Measurements from ENCODE around the gene TAS2R16.

TAS2R16 gene

GRCh38 chr7:122995600-122995999 is at the start of gene TAS2R16:
Gene TAS2R16, minus strand, starts transcription at chr7:122995700. Its CDS starts 66 bp downstream, at chr7:122995634.
- in situ Hi-C loops (cut with HindIII; ENCODE audit: low sequenced_read_pairs): no loop called here

GRCh38 chr7:123043642-123044041 is 48.1 kb upstream of the TAS2R16 start:
- in situ Hi-C loops (cut with HindIII; ENCODE audit: low sequenced_read_pairs): no loop called here

- in situ Hi-C loops (cut with HindIII; ENCODE audit: low sequenced_read_pairs): no loop called here
Observed at GRCh38 chr7:123041101-123041500, 45.6 kb upstream of the TAS2R16 start.

GRCh38 chr7:123039269-123039668 is 43.8 kb upstream of the TAS2R16 start:
- in situ Hi-C loops (cut with HindIII; ENCODE audit: low sequenced_read_pairs): no loop called here

- in situ Hi-C loops (cut with HindIII; ENCODE audit: low sequenced_read_pairs): no loop called here
Observed at GRCh38 chr7:123034106-123034505, 38.6 kb upstream of the TAS2R16 start.

GRCh38 chr7:123030631-123031030 is 35.1 kb upstream of the TAS2R16 start:
- in situ Hi-C loops (cut with HindIII; ENCODE audit: low sequenced_read_pairs): no loop called here

- in situ Hi-C loops (cut with HindIII; ENCODE audit: low sequenced_read_pairs): no loop called here
Observed at GRCh38 chr7:123028339-123028738, 32.8 kb upstream of the TAS2R16 start.

GRCh38 chr7:123026251-123026650 is 30.8 kb upstream of the TAS2R16 start:
- in situ Hi-C loops (cut with HindIII; ENCODE audit: low sequenced_read_pairs): no loop called here

- in situ Hi-C loops (cut with HindIII; ENCODE audit: low sequenced_read_pairs): no loop called here
Observed at GRCh38 chr7:123024989-123025758, 29.7 kb upstream of the TAS2R16 start.

GRCh38 chr7:123023126-123023525 is 27.6 kb upstream of the TAS2R16 start:
- in situ Hi-C loops (cut with HindIII; ENCODE audit: low sequenced_read_pairs): no loop called here

- in situ Hi-C loops (cut with HindIII; ENCODE audit: low sequenced_read_pairs): no loop called here
Observed at GRCh38 chr7:123022576-123022975, 27.1 kb upstream of the TAS2R16 start.

- in situ Hi-C loops (cut with HindIII; ENCODE audit: low sequenced_read_pairs): no loop called here
Observed at GRCh38 chr7:123012435-123012834, 16.9 kb upstream of the TAS2R16 start.

GRCh38 chr7:123011766-123012369 is 16.4 kb upstream of the TAS2R16 start:
- in situ Hi-C loops (cut with HindIII; ENCODE audit: low sequenced_read_pairs): no loop called here

GRCh38 chr7:123004931-123005330 is 9.4 kb upstream of the TAS2R16 start:
- in situ Hi-C loops (cut with HindIII; ENCODE audit: low sequenced_read_pairs): no loop called here

- in situ Hi-C loops (cut with HindIII; ENCODE audit: low sequenced_read_pairs): no loop called here
Observed at GRCh38 chr7:123003539-123004126, 8.1 kb upstream of the TAS2R16 start.

- in situ Hi-C loops (cut with HindIII; ENCODE audit: low sequenced_read_pairs): no loop called here
Observed at GRCh38 chr7:122989577-122989976, 5.9 kb downstream of the TAS2R16 start.

- in situ Hi-C loops (cut with HindIII; ENCODE audit: low sequenced_read_pairs): no loop called here
Observed at GRCh38 chr7:122989041-122989440, 6.5 kb downstream of the TAS2R16 start.

GRCh38 chr7:122988333-122988732 is 7.2 kb downstream of the TAS2R16 start:
- in situ Hi-C loops (cut with HindIII; ENCODE audit: low sequenced_read_pairs): no loop called here

GRCh38 chr7:122987463-122987862 is 8.0 kb downstream of the TAS2R16 start:
- in situ Hi-C loops (cut with HindIII; ENCODE audit: low sequenced_read_pairs): no loop called here

- in situ Hi-C loops (cut with HindIII; ENCODE audit: low sequenced_read_pairs): no loop called here
Observed at GRCh38 chr7:122984021-122984420, 11.5 kb downstream of the TAS2R16 start.

GRCh38 chr7:122983261-122983660 is 12.2 kb downstream of the TAS2R16 start:
- in situ Hi-C loops (cut with HindIII; ENCODE audit: low sequenced_read_pairs): no loop called here

GRCh38 chr7:122975341-122975740 is 20.2 kb downstream of the TAS2R16 start:
- in situ Hi-C loops (cut with HindIII; ENCODE audit: low sequenced_read_pairs): no loop called here

Measured in endothelial cell of hepatic sinusoid (primary cell).